NB4 (cell line): Measurements from ENCODE around the gene SCOC.
A peak's percentile ranks its signal among the peaks of the same experiment; 100 is the strongest.

Experiments used
- DNase-seq: peaks from one replicate; pipeline ENCODE4 v3.0.0; 2010; ENCODE audit warnings: low read depth
- H3K4me3 ChIP-seq: one replicate; pipeline ENCODE4 v1.5.1; 2011; ENCODE audit warnings: mild to moderate bottlenecking, low read depth, low read length, moderate library complexity
- MYC ChIP-seq: IDR thresholded peaks from 2 replicates; pipeline ENCODE4 v1.6.1; 2011; ENCODE audit warnings: low read depth, low read length
- POLR2A ChIP-seq: IDR thresholded peaks from 2 replicates; pipeline ENCODE4 v1.6.1; 2011; ENCODE audit warnings: mild to moderate bottlenecking; ENCODE audit not compliant: insufficient read length; ENCODE audit errors: extremely low read depth
- TF ChIP-seq, protein P1 (sequence below): IDR thresholded peaks from 2 replicates; pipeline ENCODE4 v1.6.1; 2011; ENCODE audit warnings: low read depth, low read length
- TF ChIP-seq, protein P2 (sequence below): IDR thresholded peaks from one replicate; pipeline ENCODE4 v1.5.1; 2012; ENCODE audit warnings: low read depth, low read length

The SCOC gene

DNA sequence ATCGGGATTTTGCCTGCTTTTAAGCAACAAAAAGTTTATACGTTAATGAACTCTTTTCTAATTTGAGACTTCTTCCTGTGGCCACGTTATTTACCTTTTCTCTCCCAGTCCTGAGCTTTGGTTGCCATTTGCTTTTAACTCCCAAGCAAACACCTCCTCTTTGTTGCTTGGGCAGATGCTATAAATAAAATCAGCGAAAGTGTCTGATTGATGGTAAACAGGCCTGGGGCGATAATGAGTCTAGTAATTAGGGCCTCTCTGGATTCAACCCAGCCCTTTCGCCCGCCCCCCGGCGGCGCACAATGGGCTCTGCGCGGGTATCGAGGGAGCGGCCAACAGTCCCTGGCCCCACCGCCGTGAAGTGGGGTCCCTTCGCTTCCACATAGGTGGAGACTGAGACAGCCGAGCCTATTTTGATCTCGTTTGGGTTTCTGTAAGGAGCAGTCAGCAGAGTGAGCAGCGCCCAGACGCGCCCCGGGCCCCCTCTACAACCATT is 53.2 kb downstream of the SCOC start:
- peak; percentile 54 for DNase-seq
- peak overlapping the region; percentile 68 for H3K4me3 ChIP-seq

DNA sequence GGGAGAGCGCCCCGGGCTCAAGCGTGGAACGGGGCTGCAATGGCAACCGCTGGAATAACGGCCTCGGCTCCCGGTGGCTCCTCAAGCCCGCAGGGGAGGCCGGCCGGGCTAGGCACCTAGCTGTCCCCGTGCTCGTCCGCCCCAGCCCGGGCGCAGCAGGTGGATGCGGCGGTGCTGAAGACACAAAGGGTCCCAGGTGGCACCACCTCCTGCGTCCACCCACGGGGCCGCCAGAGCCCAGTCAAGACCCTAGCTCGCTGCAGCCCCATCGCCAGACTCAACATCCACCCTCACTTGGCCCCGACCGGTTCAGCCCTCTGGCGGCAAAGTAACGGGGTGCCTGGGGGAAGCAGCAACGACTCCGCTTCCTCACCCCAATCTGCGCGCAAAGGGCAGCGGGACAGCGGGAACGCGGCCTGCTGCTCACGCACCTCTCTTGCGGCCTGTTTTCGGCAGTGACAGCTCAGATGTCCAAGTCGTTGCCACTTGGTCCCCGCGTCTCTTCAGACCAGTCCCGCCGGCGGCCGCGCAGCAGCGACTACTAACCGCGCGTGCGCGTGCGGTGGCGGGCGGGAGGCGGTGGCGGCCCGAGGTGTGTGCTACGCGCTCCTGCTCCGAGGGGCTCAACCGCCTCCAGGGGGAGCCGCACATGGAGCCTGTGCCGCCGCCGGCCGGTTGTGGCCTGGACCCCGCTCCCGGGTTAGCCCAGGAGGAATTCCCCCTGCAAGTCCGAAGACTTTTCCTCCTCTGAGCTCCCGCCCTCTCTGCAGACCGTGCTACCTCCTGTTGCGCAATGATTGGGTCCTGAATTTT is 53.9 kb downstream of the SCOC start, which contains the start of gene CLGN:
Gene CLGN, minus strand, starts transcription at position 543 of the 813 bp plus-strand sequence. CDS start 14,570 bp downstream, outside the sequence.
- no peak for TF ChIP-seq POLR2A
- TF ChIP-seq, protein P1, sequence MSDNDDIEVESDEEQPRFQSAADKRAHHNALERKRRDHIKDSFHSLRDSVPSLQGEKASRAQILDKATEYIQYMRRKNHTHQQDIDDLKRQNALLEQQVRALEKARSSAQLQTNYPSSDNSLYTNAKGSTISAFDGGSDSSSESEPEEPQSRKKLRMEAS, result no peak
- TF ChIP-seq, protein P2, sequence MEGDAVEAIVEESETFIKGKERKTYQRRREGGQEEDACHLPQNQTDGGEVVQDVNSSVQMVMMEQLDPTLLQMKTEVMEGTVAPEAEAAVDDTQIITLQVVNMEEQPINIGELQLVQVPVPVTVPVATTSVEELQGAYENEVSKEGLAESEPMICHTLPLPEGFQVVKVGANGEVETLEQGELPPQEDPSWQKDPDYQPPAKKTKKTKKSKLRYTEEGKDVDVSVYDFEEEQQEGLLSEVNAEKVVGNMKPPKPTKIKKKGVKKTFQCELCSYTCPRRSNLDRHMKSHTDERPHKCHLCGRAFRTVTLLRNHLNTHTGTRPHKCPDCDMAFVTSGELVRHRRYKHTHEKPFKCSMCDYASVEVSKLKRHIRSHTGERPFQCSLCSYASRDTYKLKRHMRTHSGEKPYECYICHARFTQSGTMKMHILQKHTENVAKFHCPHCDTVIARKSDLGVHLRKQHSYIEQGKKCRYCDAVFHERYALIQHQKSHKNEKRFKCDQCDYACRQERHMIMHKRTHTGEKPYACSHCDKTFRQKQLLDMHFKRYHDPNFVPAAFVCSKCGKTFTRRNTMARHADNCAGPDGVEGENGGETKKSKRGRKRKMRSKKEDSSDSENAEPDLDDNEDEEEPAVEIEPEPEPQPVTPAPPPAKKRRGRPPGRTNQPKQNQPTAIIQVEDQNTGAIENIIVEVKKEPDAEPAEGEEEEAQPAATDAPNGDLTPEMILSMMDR, result peak; percentile 37
- TF ChIP-seq MYC, result no peak
- peak within 1 kb of the TSS; percentile 68 for H3K4me3 ChIP-seq
- peak; percentile 81 for DNase-seq

More for the DNA sequence above, 53.2 kb downstream of the SCOC start:
- TF ChIP-seq, protein P2, result peak; percentile 6
- TF ChIP-seq POLR2A, result no peak

DNA sequence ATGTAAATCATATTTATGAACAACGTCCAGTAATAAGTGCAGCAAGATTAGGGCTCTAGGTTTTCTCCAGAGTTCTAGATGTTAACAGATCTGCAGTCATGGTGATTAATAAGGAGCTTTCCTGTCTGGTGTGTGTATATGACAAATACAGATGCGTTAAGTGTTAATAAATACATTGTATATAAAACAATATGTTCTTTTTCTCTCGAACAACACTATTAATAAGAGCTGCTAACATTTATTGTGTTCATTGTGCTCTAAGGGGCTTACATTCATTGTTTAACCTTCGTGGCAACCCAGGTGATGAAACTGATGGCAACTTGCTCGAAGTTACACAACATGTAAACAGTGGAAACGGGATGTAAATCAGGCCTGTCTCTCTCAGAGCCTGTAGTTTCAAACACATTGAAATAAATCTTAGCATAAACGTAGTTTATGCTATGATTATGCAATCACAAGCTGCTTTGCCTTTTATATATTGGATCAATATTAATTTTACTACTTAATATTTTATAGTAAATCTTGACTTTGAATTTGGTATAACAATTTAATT is 54.5 kb downstream of the SCOC start:
- H3K4me3 ChIP-seq, result peak overlapping the region; percentile 68
- TF ChIP-seq MYC, result no peak
- TF ChIP-seq POLR2A, result no peak
- TF ChIP-seq, protein P1, result no peak
- TF ChIP-seq, protein P2, result no peak
- peak; percentile 34 for DNase-seq
